DMS53 treated with DMSO at 0.1 percent for 48 hours (cell line): Measurements from ENCODE around the gene SHISA3.
"Not testable (repeated sequence)": the region's sequence is repeated elsewhere in the genome, so short reads cannot be mapped to it uniquely, and the experiment has no call there.

Source experiments
- DNase-seq: peaks from one replicate; lab custom pipeline; 2025; ENCODE audit not compliant: unreplicated experiment; lab: John Stamatoyannopoulos, UW

SHISA3 gene

DNA sequence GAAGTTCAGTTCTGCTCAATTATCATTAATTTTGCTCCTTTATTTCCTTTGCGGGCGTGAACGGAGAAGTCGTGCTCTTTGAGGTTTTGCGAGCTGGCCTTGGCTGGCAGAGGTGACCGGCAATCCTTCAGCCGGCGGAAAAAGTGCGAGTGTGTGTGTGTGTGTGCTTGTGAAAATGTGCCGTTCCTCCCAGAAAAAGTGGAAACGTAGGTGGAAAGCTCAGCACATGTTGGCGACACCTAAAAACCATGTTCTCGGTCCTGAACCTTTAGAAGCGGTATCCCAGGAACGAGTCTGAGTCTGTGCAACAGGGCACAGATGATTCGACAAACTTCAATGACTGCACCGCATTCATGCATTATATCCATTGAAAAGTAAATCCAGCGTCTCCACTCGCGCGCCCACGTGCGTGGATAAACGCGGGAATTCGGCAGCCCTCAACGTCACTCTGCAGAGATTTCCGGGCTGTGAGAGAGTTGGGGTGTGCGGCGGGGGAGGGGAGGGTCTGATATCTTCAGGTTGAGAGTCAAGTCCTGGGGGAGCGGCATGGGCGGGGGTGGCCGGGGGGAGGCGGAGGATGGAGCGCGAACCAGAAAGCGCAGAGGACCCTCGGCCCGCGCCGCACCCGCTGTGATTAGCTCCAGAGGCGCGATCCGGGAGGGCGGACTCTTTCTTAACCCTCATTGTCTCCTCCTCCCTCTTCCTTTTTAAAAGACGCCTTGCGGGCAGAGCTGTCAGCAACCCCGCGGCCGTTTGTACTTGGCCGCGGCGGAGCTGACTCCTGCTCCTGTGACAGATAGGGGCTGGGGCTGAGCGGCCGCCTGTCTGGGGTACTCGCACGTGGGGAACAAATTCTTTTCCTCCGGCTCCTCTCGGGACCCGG, at the start of gene SHISA3:
Gene SHISA3, plus strand, starts transcription at position 737 of the 883 bp plus-strand sequence. CDS start 569 bp downstream, outside the sequence.
- DNase-seq: peak; percentile 31

DNA sequence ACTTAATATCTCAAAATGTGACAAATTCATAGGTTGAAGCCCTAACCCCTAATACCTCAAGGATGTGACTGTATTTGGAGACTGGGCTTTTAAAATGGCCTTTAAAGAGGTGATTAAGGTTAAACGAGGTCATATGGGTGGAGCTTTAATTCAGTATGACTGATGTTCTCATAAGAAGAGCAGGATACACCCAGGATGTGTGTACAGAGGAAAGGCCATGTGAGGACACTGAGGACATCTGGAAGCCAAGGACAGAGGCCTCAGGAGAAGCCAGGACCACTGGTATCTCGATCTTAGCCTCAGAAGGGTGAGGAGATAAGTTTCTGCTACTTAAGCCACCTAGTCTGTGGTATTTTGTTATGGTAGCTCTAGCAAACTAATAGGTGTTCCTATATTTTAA, 49.0 kb upstream of the SHISA3 start:
- DNase-seq: no peak

DNA sequence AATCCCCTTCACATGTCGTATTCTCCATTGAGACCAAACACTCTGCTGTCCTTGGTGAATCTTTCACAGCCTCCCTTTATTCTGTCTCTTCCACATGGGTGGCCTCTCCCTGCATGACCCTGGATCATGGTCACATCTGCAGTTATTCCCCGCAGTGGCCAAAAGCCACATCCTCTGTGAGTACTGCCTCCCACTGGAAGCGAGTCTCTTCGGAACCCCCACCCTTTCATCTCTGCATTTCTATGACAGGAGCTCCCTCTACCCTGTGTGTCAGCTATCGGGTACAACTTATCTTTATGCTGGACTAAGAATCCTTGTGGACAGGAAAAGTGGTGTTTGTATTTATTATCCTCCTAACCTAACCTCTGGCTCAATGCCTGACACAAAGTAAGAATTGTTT, 48.6 kb upstream of the SHISA3 start:
- DNase-seq: no peak

DNA sequence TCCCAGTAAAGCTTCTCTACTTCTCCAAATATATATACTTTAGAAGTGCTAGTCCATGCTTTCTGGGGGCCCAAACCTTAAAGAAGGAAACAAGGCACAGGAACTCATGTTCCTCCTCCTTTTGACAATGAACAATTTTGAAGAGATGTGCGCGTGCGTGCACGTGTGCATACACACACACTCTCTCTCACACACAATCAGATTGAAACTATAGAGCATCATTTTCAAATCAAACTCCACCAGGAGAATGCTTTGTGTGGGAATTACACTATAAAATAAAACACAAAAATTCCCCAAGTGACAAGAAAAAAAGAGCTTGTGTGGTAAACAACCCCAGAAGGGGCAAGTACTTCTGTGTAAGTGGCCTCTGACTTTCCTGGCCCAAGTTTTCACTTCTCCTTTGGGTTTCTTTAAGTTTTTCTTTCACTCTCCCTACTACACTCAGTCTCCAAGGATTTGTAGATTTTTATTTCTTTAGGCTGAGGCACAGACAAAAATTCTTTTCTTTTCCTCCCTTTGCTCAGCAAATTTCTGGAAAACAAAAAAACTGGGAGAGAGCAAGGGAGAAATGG, 46.6 kb upstream of the SHISA3 start:
- no peak for DNase-seq

DNA sequence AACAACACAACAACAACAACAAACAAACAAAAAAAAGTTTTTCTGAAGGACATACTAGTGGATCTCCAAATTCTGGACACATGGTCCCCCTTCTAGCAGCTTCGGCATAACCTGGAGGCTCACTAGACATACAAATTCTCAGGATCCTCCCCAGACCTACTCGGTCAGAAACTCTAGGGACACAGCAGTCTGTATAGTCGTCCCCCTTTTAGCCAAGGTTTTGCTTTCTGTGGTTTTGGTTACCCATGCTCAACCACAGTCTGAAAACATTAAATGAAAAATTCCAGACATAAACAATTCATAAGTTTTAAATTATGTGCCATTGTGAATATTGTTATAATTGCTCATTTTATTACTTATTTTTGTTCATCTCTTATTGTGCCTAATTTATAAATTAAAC, 45.2 kb upstream of the SHISA3 start:
- no peak for DNase-seq

DNA sequence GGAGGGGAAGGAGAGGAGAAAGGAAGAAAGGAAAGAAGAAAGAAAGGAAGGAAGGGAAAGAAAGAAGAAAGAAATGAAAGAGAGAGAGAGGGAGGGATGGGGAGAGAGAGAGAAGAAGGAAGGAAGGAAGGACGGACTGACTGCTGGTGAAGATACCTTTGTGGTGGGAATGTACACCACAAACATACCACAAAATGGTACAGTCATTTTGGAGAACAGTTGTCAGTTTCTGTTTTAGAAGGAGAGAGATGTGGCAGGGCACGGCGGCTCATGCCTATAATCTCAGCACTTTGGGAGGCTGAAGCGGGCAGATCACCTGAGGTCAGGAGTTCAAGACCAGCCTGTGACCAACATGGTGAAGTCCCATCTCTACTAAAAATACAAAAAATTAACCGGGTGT, 40.0 kb upstream of the SHISA3 start:
- no peak for DNase-seq

DNA sequence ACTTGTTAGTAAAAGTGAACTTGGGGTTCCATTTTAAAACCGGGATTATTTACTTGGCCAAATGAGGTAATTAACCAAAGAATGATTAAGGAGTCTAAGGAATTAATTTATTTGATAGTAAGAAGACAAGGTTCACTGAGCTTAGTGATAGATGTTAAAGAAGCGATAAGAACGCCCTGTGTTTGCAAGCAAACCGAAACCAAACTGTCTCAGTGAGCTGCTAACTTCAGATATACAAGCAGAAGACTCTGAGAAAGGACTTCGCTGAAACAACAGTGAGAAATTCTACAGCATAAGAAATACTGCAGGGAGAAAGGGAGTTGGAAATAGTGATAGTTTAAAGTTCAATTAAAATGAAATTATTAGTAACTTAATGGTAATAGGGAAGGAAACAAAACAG, 37.6 kb upstream of the SHISA3 start:
- no peak for DNase-seq

DNA sequence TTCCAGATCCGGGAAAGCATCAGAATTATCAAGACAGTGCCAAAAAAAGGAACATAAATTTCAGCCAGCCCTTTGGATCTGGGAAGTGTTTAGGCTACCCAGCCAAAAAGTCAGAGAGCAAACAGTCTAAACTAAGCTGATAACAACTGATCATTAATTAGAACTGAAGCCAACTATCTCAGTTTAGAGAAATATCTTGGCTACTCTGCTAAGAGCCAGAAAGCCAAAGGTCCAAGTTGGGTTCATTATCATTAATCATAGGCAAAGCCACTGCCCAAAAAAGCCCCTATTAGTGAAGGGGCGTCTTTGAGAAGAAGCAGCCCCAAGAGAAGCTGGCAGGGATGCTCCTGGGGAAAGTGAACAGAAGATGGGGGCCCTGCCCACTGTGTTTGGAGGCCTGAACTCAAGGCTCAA, 37.0 kb upstream of the SHISA3 start:
- no peak for DNase-seq

DNA sequence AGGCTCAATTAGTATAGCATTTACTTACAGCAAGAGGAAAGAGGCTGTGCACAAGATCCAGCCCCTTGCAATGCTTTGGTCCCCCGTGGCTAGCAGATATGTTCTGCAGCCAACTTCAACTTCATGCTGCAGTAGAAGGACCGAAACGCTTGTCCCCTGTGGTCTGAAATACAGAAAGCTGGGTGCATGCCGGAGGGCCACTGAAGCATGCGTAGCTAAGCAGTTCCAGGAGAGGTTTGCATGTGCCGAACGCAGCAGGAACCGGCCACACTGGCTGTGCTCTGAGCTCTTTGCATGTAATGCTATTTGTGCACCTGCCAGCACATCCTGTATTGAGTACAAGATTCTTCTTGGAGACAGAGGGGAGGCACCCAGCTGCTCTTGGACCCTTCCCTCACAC, 35.8 kb upstream of the SHISA3 start:
- no peak for DNase-seq

DNA sequence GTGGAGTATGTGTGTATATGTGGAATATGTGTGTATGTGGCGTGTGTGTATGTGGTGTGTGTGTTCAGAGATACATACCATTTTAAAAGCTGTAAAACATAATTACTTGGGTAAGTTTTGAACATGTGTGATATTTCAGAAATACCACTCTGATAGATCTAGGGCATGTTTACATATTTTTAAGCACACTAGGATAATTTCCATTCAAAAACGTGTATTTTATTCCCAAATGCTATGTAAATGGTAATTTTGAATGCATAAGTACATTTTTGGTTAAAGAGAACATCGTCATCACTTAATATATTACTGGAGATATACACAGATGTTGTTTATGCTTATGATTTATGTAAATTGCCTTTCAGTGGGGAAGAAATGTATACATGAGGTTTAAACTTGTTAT, 34.7 kb upstream of the SHISA3 start:
- DNase-seq: no peak

DNA sequence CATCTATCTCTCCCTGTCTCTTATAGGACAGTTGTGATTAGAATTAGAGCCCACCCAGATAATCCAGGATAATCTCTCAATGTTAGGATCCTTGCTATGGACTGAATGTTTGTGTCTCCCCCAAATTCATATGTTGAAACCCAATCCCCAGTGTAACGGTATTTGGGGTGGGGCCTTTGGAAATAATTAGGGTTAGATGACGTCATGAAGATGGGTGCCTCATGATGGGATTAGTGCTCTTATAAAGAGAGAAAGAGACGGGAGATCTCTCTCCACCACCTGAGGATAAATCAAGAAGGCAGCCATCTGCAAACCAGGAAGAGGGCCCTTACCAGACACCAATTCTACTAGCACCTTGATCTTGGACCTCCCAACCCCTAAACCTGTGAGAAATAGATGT, 33.7 kb upstream of the SHISA3 start:
- DNase-seq: no peak

DNA sequence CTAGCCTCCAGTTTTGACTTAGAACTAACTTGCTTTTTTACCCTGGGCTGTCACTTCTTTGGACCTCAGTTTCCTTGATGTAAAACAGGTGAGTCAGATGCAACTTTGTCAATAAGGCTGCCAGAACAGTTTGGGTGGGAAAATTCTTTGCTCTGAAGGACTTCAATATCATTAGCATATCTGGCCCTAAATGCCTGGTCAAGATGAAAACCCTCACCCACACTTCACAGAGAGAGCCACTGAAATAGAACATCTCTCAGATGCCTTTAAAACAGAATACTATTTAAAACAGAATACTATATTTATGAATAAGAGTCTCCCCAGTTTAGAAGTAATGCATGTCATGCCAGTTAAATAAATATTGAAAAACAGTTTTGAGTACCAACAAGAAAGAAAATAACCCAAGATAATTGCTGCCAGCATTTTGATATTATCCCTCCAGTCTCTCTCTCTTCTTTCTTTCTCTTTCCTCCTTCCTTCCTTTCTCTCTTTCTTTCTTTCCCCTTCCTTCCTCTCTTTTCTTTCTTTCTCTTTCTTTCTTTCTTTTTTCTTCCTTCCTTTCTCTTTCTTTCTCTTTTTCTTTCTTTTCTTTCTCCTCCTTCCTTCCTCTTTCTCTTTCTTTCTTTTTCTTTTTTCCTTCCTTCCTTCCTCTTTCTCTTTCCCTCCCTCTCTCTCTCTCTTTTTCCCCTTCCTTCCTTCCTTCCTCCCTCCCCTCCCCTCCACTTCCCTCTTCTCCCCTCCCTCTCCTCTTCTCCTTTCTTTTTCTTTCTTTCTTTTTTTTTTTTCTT, 32.8 kb upstream of the SHISA3 start:
- no peak for DNase-seq

DNA sequence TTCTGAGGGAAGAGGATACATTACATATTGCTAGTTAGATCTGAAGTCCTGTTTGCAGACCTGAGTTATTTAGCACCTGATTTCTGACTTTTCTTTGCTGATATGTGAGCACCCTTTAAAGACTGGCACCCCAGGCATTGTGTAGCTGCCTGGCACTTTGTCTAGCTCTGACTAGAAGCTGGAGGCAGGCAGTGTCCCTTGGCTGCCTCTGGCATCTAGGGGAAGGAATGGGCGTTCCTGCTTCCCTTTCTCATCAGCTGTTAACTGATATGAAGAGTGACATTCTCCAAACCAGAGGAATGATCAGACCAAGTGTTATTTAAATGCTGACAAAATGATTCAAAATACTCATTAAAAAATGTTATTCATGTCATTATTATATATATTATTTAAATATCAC, 30.3 kb upstream of the SHISA3 start:
- DNase-seq: no peak

DNA sequence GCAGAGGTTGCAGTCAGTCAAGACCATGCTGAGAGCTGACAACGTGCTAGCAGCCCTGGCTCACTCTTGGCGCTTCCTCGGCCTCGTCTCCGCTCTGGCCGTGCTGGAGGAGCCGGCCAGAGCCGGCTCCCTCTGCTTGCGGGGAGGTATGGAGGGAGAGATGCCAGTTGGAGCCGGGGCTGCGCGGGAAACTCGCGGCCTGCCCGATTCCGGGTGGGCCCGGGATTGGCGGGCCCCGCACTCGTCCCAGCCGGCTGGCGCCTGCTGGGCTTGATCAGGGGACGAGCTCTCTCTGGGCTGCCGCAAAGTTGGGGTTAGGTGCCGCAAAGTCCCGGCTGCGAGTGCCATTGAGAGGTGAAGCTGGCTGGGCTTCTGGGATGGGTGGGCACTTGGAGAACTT, 27.8 kb upstream of the SHISA3 start:
- DNase-seq: no peak

DNA sequence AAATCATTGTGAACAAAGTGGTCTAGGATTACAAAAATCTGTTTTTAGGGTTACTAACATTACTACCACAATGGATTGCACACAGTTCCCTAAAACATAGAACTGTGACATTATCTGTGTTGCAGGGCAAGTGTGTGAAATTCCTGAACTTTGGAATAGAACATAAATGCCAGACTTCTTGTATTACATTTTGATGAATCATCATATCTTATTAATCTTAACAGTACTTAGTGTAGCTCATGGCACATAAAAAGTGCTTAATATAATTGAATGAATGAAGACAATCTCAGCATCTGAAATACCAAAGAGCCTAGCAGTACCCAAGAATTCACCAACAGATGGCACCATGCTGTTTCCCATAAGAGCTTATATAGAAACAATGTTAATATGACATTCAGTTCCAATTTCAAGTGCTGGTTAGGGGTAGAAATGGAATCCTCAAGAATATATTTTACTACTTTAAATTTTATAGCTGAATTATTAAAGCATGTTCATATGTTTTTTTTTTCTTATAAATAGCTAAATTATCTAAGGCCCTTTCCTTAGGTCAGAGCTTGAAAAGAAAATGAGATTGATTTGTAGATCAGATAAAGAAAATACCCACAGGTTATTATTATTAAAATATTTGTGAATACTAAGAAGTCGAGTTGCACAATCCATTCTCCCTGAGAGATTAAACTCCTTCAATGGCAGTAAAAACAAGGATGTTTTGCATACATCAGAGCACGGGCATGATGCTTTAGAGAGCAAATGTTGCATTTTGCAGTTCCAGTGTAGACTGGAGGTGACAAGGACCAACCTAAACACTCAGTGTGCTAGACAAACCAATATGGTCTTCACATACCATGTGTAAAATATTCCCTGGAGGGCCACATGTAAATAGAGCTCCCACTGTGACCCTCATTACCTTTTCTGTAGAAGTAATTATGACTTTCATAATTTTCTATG, 25.7 kb upstream of the SHISA3 start:
- peak; percentile 75 for DNase-seq

DNA sequence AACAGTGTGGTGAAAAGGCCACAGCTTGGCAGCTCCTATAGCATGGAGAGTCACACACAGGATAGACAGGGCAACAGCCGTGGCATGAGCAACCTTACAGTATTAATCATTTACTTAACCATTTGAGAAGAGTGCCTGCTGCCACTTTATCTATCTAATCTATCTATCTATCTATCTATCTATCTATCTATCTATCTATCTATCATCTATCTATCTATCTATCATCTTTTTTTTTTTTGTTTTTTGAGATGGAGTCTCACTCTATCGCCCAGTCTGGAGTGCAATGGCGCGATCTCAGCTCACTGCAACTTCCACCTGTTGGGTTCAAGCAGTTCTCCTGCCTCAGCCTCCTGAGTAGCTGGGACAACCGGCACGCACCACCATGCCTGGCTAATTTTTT, 25.0 kb upstream of the SHISA3 start:
- DNase-seq: not testable (repeated sequence)

DNA sequence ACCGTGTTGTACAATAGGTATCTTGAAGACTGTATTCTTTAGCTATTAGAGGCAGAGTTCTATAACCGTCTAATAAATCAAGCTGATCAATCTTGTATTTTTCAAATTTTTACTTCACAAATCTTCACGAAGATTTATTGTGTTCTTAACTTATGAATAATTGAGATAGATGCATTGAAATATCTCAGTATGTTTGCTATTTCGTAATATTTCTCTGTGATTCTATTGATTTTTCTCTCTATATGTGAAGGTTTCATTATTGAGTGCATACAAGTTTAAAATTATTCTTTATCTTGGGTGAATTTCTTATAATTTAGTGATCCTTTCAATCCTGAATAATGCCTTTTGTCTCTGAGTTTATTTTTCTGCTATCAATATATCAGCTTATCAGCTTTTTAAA, 19.8 kb upstream of the SHISA3 start:
- no peak for DNase-seq

DNA sequence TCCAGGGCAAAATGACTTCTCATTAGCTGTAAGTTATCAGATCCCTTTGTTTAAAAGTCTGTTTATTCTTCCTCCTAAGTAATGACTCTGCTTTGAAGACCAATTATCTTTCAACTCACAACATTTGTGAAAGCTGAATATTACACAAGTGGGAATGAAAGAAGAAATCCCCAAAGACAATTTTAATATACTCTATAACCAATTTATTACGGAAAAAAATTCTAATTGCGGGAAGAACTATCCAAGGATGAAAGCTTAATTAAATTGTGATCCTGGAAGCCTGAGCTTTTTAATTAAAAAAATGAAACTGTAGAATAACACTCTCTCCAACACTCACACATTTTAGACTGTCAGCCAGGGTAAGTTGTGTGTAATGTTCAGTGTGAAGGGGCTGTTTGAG, 15.6 kb upstream of the SHISA3 start:
- no peak for DNase-seq

DNA sequence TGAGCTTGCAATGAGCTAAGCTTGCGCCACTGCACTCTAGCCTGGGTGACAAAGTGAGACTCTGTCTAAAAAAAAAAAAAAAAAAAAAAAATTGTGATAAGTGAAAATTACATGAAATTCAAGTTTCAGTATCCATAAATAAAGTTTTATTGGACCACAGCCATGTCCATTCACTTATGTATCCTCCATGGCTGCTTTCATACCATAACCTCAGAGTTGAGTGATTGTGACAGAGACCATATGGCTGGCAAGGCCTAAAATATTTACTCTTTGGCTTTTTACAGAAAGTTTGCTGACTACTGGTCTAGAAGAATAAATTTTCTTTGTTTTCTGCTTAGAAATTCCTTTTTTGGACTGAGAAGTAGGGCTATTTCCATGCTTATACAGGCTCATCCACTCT, 11.8 kb upstream of the SHISA3 start:
- DNase-seq: no peak

DNA sequence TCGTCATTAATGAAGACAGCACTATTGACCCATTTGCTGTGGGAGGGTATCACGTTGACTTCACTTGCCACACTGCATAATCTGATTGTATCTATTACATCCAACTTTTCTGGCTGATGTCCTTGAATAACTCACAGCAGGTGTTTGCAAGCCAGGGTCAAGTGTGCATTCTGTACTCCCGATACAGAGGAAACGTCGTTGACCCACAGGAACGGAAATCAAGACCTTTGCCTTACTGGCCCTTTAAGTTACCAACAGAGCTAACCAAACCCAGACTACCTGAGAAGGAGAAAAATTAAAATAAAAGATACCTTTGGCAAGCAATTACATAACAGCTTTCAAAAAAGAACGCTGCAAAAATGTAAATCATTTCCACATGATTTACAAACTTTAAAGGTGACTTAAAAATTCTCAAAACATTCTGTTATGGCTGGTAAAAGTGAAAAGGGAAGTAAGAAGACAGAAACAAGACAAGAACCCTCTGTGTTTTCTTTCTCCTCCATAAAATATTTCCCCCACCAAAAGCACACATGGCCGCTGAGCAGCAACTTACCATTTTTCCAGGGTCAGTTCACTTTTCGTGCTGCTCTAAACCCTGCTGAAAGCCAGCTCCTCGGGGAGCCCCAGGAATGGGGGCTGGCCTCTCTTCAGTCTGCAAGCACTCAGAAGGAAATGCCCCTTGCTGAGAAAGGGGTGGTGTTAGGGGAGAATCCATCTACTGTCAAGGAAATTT, 6.5 kb upstream of the SHISA3 start:
- no peak for DNase-seq
